CD4-positive, alpha-beta T cell treated with Interleukin-6 for 4 hours (primary cell): ENCODE measurements around the gene GAP43.

ENCODE experiments used
- DNase-seq: peaks from one replicate; pipeline ENCODE4 v3.0.0-alpha.2; 2020; ENCODE audit warnings: mixed read lengths

GAP43 gene

GRCh38 chr3:115628075-115628412 lies 4.7 kb downstream of the GAP43 start:
- no peak for DNase-seq

- no peak for DNase-seq
Observed at GRCh38 chr3:115630850-115631249, 7.5 kb downstream of the GAP43 start.

GRCh38 chr3:115632026-115632425 lies 8.7 kb downstream of the GAP43 start:
- DNase-seq: no peak

- DNase-seq: no peak
Observed at GRCh38 chr3:115633467-115633866, 10.2 kb downstream of the GAP43 start.

GRCh38 chr3:115634052-115634451 lies 10.7 kb downstream of the GAP43 start:
- DNase-seq: no peak

GRCh38 chr3:115635406-115635805 lies 12.1 kb downstream of the GAP43 start:
- DNase-seq: no peak

GRCh38 chr3:115638241-115638640 lies 14.9 kb downstream of the GAP43 start:
- DNase-seq: no peak

GRCh38 chr3:115638991-115639390 lies 15.7 kb downstream of the GAP43 start:
- no peak for DNase-seq

GRCh38 chr3:115644391-115644790 lies 21.1 kb downstream of the GAP43 start:
- no peak for DNase-seq

- no peak for DNase-seq
Observed at GRCh38 chr3:115646027-115646690, 22.8 kb downstream of the GAP43 start.

- DNase-seq: no peak
Observed at GRCh38 chr3:115648559-115648958, 25.2 kb downstream of the GAP43 start.

- DNase-seq: no peak
Observed at GRCh38 chr3:115651087-115651486, 27.8 kb downstream of the GAP43 start.

- no peak for DNase-seq
Observed at GRCh38 chr3:115651599-115651998, 28.3 kb downstream of the GAP43 start.

GRCh38 chr3:115652738-115653137 lies 29.4 kb downstream of the GAP43 start:
- no peak for DNase-seq

- DNase-seq: no peak
Observed at GRCh38 chr3:115655761-115656282, 32.5 kb downstream of the GAP43 start.

- DNase-seq: no peak
Observed at GRCh38 chr3:115657168-115657567, 33.9 kb downstream of the GAP43 start.

GRCh38 chr3:115658032-115658336 lies 34.7 kb downstream of the GAP43 start:
- DNase-seq: no peak

- peak; percentile 75 for DNase-seq
Observed at GRCh38 chr3:115658337-115659181, 35.2 kb downstream of the GAP43 start.

- DNase-seq: no peak
Observed at GRCh38 chr3:115659253-115660220, 36.2 kb downstream of the GAP43 start.

- DNase-seq: no peak
Observed at GRCh38 chr3:115660646-115661337, 37.5 kb downstream of the GAP43 start.

- no peak for DNase-seq
Observed at GRCh38 chr3:115662356-115662755, 39.0 kb downstream of the GAP43 start.

GRCh38 chr3:115663414-115663813 lies 40.1 kb downstream of the GAP43 start:
- no peak for DNase-seq

- DNase-seq: no peak
Observed at GRCh38 chr3:115666081-115666480, 42.8 kb downstream of the GAP43 start.
